GM20000 (cell line): ENCODE data around the gene ALKBH6.

Experiments used
- DNase-seq: peaks from one replicate; pipeline ENCODE4 v3.0.0; 2012; ENCODE audit warnings: low spot score
- CTCF ChIP-seq: IDR thresholded peaks from 2 replicates; pipeline ENCODE4 v1.5.1; 2012; ENCODE audit warnings: mild to moderate bottlenecking, control low read depth; ENCODE audit errors: extremely low read depth, missing control alignments

Gene ALKBH6

GRCh38 chr19:36027696-36028095 lies 13.7 kb upstream of the ALKBH6 start:
- TF ChIP-seq CTCF: no peak
- DNase-seq: no peak

GRCh38 chr19:36026091-36026876 lies 12.3 kb upstream of the ALKBH6 start:
- no peak for TF ChIP-seq CTCF
- no peak for DNase-seq

GRCh38 chr19:36025541-36025940 lies 11.5 kb upstream of the ALKBH6 start:
- no peak for DNase-seq
- no peak for TF ChIP-seq CTCF

- DNase-seq: no peak
- no peak for TF ChIP-seq CTCF
Measured at GRCh38 chr19:36023432-36023831, 9.4 kb upstream of the ALKBH6 start.

- no peak for DNase-seq
- no peak for TF ChIP-seq CTCF
Measured at GRCh38 chr19:36019061-36019670, 5.2 kb upstream of the ALKBH6 start.

GRCh38 chr19:36013280-36014011 lies 567 bp downstream of the ALKBH6 start:
- no peak for DNase-seq
- TF ChIP-seq CTCF: no peak

- no peak for DNase-seq
- TF ChIP-seq CTCF: no peak
Measured at GRCh38 chr19:36010402-36010801, 3.6 kb downstream of the ALKBH6 start.
